Measurements from ENCODE around the gene F2.

The F2 gene

DNA sequence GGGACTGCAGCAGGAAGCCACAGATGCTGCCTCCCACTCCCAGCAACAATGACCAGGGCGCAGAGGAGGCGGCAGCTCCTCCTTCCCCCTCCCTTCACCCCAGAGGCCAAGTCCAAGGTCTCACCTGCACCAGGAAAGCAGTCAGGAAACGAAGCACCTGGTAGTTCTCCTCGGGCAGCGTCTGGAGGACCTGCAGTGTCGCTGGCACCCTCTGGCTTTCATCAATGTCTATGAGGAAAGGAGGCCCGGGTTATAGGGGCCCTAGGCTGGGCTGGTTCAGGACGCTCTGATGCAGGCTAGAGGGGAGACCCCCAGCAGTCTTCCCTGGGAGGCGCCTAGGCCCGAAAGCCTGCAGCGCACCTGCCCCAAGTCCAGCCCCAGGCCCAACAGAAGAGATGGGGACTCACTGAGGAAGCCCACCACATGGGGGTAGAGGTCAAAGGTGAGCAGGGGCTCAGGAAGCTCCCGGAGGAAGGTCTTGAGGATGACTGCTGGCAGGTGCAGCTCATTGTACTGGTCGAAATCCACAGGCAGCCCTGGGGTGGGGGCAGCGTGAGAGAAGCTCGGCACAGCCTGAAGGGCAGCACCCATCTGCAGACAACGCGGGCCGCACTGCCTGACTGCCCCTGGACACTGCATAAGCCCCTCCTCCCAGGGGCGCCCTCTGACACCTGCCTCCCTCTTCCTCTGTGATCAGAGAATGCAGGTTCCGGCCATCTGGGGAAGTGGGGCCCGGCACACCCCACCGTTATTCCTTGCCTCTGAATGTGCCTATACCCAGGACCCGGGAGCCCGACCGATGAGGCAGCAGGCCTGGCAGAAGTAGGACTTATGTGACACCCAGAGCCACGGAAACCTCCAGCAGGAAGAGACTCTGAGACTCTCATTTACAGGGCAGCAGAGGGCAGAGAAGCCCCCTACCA lies 39.5 kb upstream of the F2 start:
- no peak overlapping the region for H3K4me2 ChIP-seq (ENCODE audit: low read length)
- TF ChIP-seq, protein P1, sequence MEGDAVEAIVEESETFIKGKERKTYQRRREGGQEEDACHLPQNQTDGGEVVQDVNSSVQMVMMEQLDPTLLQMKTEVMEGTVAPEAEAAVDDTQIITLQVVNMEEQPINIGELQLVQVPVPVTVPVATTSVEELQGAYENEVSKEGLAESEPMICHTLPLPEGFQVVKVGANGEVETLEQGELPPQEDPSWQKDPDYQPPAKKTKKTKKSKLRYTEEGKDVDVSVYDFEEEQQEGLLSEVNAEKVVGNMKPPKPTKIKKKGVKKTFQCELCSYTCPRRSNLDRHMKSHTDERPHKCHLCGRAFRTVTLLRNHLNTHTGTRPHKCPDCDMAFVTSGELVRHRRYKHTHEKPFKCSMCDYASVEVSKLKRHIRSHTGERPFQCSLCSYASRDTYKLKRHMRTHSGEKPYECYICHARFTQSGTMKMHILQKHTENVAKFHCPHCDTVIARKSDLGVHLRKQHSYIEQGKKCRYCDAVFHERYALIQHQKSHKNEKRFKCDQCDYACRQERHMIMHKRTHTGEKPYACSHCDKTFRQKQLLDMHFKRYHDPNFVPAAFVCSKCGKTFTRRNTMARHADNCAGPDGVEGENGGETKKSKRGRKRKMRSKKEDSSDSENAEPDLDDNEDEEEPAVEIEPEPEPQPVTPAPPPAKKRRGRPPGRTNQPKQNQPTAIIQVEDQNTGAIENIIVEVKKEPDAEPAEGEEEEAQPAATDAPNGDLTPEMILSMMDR (IDR thresholded peaks at IDR 0.05; ENCODE audit: low read depth, low read length, poor library complexity, severe bottlenecking), result no peak
- no peak for TF ChIP-seq EZH2phosphoT487 (IDR thresholded peaks at IDR 0.05; ENCODE audit: borderline replicate concordance, low read length)
- peaks cover 25% of the 10 kb centered on the region for H3K4me1 ChIP-seq (ENCODE audit: control insufficient read depth, low read length)
- H3K27me3 ChIP-seq (ENCODE audit: control insufficient read depth, low read length), result no peaks in the 10 kb centered on the region
- H3K27ac ChIP-seq (ENCODE audit: low read depth, low read length), result no peak overlapping the region
- no peak overlapping the region for H3K4me3 ChIP-seq (ENCODE audit: low read length)
- H4K20me1 ChIP-seq (ENCODE audit: control insufficient read depth, insufficient read depth, low read depth, low read length), result no peaks in the 10 kb centered on the region
- H3K9me2 ChIP-seq (replicated peaks; ENCODE audit: control insufficient read depth, low read length), result no peaks in the 10 kb centered on the region
- H3K79me2 ChIP-seq (ENCODE audit: control insufficient read depth, low read length), result no peaks in the 10 kb centered on the region
- H3F3A ChIP-seq (ENCODE audit: control insufficient read depth, insufficient read depth), result no peaks in the 10 kb centered on the region
- H3K9me3 ChIP-seq (ENCODE audit: control insufficient read depth, insufficient read depth, low read length), result no peaks in the 10 kb centered on the region
- H3K36me3 ChIP-seq (ENCODE audit: control insufficient read depth, low read length), result peaks cover 37% of the 10 kb centered on the region

DNA sequence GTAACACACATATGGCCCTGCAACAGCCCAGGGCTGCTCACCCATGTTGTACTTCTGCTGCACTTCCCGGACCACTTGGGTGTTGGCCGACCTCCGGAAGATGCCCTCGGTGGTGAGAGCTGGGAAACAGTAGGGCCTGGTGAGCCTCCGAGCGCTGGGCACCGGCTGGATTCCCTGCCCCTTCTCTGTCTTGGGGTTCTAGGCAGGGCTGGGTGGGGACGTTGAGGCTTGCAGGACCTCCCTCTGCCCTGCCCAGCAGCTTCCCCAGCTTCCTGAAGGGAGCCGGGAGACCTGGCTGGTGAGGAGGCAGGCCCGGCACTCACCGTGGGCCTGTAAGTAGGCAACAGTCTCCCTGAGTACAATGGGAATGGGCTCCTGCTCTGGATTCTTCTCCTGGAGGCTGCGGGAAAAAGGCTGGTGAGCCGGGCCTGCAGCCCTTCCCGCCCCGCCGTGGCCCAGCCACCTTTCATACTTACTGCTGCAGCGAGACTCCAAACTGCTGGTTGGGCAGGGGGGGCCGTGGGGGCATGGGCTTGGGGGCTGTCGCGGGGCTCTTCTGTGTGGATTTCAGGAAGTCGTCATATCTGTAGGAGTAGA lies 38.8 kb upstream of the F2 start:
- Histone ChIP-seq H4K20me1 (ENCODE audit: control insufficient read depth, insufficient read depth, low read depth, low read length) (no peaks in the 10 kb centered on the region), H3K27ac (ENCODE audit: low read depth, low read length) (no peak overlapping the region), H3F3A (ENCODE audit: control insufficient read depth, insufficient read depth) (no peaks in the 10 kb centered on the region), H3K4me3 (ENCODE audit: low read length) (no peak overlapping the region), H3K36me3 (ENCODE audit: control insufficient read depth, low read length) (peaks cover 37% of the 10 kb centered on the region), H3K27me3 (ENCODE audit: control insufficient read depth, low read length) (no peaks in the 10 kb centered on the region), H3K9me3 (ENCODE audit: control insufficient read depth, insufficient read depth, low read length) (no peaks in the 10 kb centered on the region), H3K4me2 (ENCODE audit: low read length) (no peak overlapping the region), H3K4me1 (ENCODE audit: control insufficient read depth, low read length) (peaks cover 17% of the 10 kb centered on the region), H3K9me2 (replicated peaks; ENCODE audit: control insufficient read depth, low read length) (no peaks in the 10 kb centered on the region), H3K79me2 (ENCODE audit: control insufficient read depth, low read length) (no peaks in the 10 kb centered on the region)
- TF ChIP-seq, protein P1 (IDR thresholded peaks at IDR 0.05; ENCODE audit: low read depth, low read length, poor library complexity, severe bottlenecking), result no peak
- no peak for TF ChIP-seq EZH2phosphoT487 (IDR thresholded peaks at IDR 0.05; ENCODE audit: borderline replicate concordance, low read length)

DNA sequence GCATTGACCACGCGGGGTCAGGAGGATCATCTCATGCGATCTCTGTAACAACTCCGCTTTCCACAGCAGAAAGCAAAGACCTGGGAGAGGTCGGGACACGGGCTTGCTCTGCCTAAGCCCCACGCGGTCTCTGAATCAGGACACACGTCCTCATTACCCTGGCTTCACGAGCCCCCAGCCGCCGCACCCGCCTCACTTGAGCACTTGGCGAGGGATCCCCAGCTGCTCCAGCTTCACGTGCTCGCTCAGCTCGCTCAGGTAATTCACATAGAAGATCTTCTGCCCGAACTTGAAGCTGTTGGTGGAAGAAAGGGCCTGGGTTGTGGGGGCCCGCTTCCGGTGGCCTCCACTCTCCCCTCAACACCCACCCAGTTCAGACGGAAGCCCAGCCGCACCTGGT lies 38.2 kb upstream of the F2 start:
- peaks cover 12% of the 10 kb centered on the region for H3K4me1 ChIP-seq (ENCODE audit: control insufficient read depth, low read length)
- H3K36me3 ChIP-seq (ENCODE audit: control insufficient read depth, low read length), result peaks cover 32% of the 10 kb centered on the region
- no peaks in the 10 kb centered on the region for H3F3A ChIP-seq (ENCODE audit: control insufficient read depth, insufficient read depth)
- no peaks in the 10 kb centered on the region for H3K9me2 ChIP-seq (replicated peaks; ENCODE audit: control insufficient read depth, low read length)
- H3K79me2 ChIP-seq (ENCODE audit: control insufficient read depth, low read length), result no peaks in the 10 kb centered on the region
- no peaks in the 10 kb centered on the region for H4K20me1 ChIP-seq (ENCODE audit: control insufficient read depth, insufficient read depth, low read depth, low read length)
- H3K27me3 ChIP-seq (ENCODE audit: control insufficient read depth, low read length), result no peaks in the 10 kb centered on the region
- no peaks in the 10 kb centered on the region for H3K9me3 ChIP-seq (ENCODE audit: control insufficient read depth, insufficient read depth, low read length)
- no peak overlapping the region for H3K27ac ChIP-seq (ENCODE audit: low read depth, low read length)
- no peak overlapping the region for H3K4me2 ChIP-seq (ENCODE audit: low read length)
- H3K4me3 ChIP-seq (ENCODE audit: low read length), result no peak overlapping the region
- no peak for TF ChIP-seq EZH2phosphoT487 (IDR thresholded peaks at IDR 0.05; ENCODE audit: borderline replicate concordance, low read length)
- TF ChIP-seq, protein P1 (IDR thresholded peaks at IDR 0.05; ENCODE audit: low read depth, low read length, poor library complexity, severe bottlenecking), result no peak
